ENCODE results near the gene MYH14. TPM values are rescaled to one million over a fixed set of nuclear protein-coding genes. Genes with fewer than 3 reads are reported as not detected.

MYH14 gene
- total and polyA plus RNA-seq, 2 of the 8 experiments (the other 6 are each of a cell fraction or from before 2014, with no cell fraction given): 17.3 to 28.6 TPM

DNA sequence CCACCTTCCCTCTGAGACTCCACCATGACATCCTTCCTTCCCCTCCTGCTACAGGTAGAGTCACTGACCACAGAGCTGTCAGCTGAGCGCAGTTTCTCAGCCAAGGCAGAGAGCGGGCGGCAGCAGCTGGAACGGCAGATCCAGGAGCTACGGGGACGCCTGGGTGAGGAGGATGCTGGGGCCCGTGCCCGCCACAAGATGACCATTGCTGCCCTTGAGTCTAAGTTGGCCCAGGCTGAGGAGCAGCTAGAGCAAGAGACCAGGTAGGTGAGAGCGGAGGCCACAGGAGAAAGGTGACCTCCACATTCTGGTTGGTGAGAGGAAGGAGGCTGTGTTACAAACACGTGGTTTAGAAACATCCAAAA is 98.2 kb downstream of the MYH14 start:
- DNase-seq (ENCODE audit: low read depth in 1 of 2, low spot score in 2 of 2) (no peak), FAIRE-seq (no peak)
- H4K91ac ChIP-seq (replicated peaks; ENCODE audit: insufficient read length, low read length): no peak overlapping the region
- no peak overlapping the region for H2BK120ac ChIP-seq (replicated peaks; ENCODE audit: low read depth, low read length)
- H3K18ac ChIP-seq (ENCODE audit: extremely low read depth, low read length): no peak overlapping the region
- no peak overlapping the region for H2BK12ac ChIP-seq (ENCODE audit: low read depth, low read length)
- peaks cover 0 to 13% (median 5%) of the 10 kb centered on the region in 4 experiments; a peak in 4 of 8 replicates for H3K36me3 ChIP-seq (ENCODE audit: control insufficient read depth in 2 of 4, insufficient read depth in 4 of 4, low read length in 3 of 4)
- H3K4ac ChIP-seq (replicated peaks; ENCODE audit: insufficient read length, low read depth, low read length): no peak overlapping the region
- H2BK15ac ChIP-seq (ENCODE audit: low read length): no peak overlapping the region
- no peak overlapping the region for H3K14ac ChIP-seq (ENCODE audit: insufficient read length)
- H3K79me1 ChIP-seq (ENCODE audit: low read depth, low read length): no peaks in the 10 kb centered on the region
- no peaks in the 10 kb centered on the region for H4K20me1 ChIP-seq (replicated peaks in 1 of 2; ENCODE audit: control insufficient read depth in 1 of 2, insufficient read depth in 2 of 2, low read length in 2 of 2)
- H3K4me3 ChIP-seq (ENCODE audit: extremely low read depth in 1 of 4, insufficient read depth in 2 of 4, low read depth in 3 of 4, low read length in 4 of 4): no peak overlapping the region
- no peak overlapping the region for H3K23ac ChIP-seq (ENCODE audit: insufficient read length)
- no peak overlapping the region for H2AK5ac ChIP-seq (ENCODE audit: low read depth, low read length)
- peaks cover 0 to under 1% of the 10 kb centered on the region in 2 experiments; a peak in 1 of 4 replicates for H3K9me3 ChIP-seq (ENCODE audit: insufficient read depth in 2 of 2, low read depth in 1 of 2, low read length in 1 of 2)
- ChIA-PET POLR2A (ENCODE audit: partially characterized antibody) (interaction anchor here (1.0 to 1.7 kb wide), 2 partner anchors 14 to 27 kb away, joined by 3 to 5 read pairs; partner anchors contain the start of gene KCNC3), CTCF (ENCODE audit: partially characterized antibody) (interaction anchor here (0.7 kb wide), 1 partner anchor 66 kb away, joined by 3 read pairs; no protein-coding TSS in a partner anchor)
- no peak overlapping the region for H2AFZ ChIP-seq (ENCODE audit: low read length)
- no peaks in the 10 kb centered on the region for H3K79me2 ChIP-seq (ENCODE audit: control insufficient read depth in 1 of 2, insufficient read depth in 2 of 2, low read length in 2 of 2)
- no peak overlapping the region for H4K8ac ChIP-seq (ENCODE audit: extremely low read depth, insufficient read depth, low read length)
- no peak overlapping the region for H3K56ac ChIP-seq (replicated peaks; ENCODE audit: insufficient read length, low read depth, low read length)
- no peaks in the 10 kb centered on the region for H3K4me1 ChIP-seq (replicated peaks in 1 of 4; ENCODE audit: control insufficient read depth in 3 of 4, insufficient read depth in 4 of 4, low read length in 3 of 4)
- no peak overlapping the region for H2BK20ac ChIP-seq (ENCODE audit: low read length)
- H3K23me2 ChIP-seq (ENCODE audit: low read depth, low read length): no peaks in the 10 kb centered on the region
- H4K5ac ChIP-seq (ENCODE audit: insufficient read length, low read depth, low read length): no peak overlapping the region
- H3K27ac ChIP-seq (ENCODE audit: low read depth, low read length): no peak overlapping the region
- 83% methylated on average over 10 of the region's 10 CpGs; no CpG with 5 or more reads in 1 of the 2 experiments for WGBS, 2 experiments (ENCODE audit: extremely low coverage in 1 of 2, insufficient coverage in 1 of 2, insufficient read length in 1 of 2, insufficient replicate concordance in 2 of 2, low coverage in 1 of 2, low lambda C conversion rate in 2 of 2, missing lambda C conversion rate in 1 of 2)
- H3K4me2 ChIP-seq (ENCODE audit: insufficient read depth in 1 of 2, low read depth in 2 of 2, low read length in 2 of 2): no peak overlapping the region
- H3K27me3 ChIP-seq (replicated peaks in 1 of 4; ENCODE audit: control insufficient read depth in 3 of 4, extremely low read depth in 1 of 4, insufficient read depth in 3 of 4, low read length in 3 of 4): no peaks in the 10 kb centered on the region; a peak in 1 of 7 replicates
- no peak overlapping the region for H2BK5ac ChIP-seq (ENCODE audit: low read depth, low read length)
- H3K9ac ChIP-seq (replicated peaks in 1 of 4; ENCODE audit: extremely low read depth in 1 of 4, low read depth in 3 of 4, low read length in 3 of 4): no peak overlapping the region
- TF ChIP-seq CREB1 (IDR thresholded peaks at IDR 0.05): no peak
- TF ChIP-seq CBX8 (IDR thresholded peaks at IDR 0.05; ENCODE audit: borderline replicate concordance, low read depth, low read length): no peak
- TF ChIP-seq SIX5 (IDR thresholded peaks at IDR 0.05; ENCODE audit: low read depth, low read length): no peak
- TF ChIP-seq TAF7 (optimal IDR thresholded peaks at IDR 0.05; ENCODE audit: borderline replicate concordance, low read depth, low read length): no peak
- no peak for TF ChIP-seq SIRT6 (IDR thresholded peaks at IDR 0.05; ENCODE audit: low read length)
- no peak for TF ChIP-seq ASH2L (IDR thresholded peaks at IDR 0.05; ENCODE audit: low read length)
- TF ChIP-seq EGR1 (IDR thresholded peaks at IDR 0.05; ENCODE audit: borderline replicate concordance, low read depth, low read length): no peak
- TF ChIP-seq FOSL1 (IDR thresholded peaks at IDR 0.05; ENCODE audit: insufficient read depth, low read depth, low read length): no peak
- TF ChIP-seq EZH2 (IDR thresholded peaks at IDR 0.05; ENCODE audit: low read depth, low read length, severe bottlenecking): no peak
- TF ChIP-seq RXRA (IDR thresholded peaks at IDR 0.05; ENCODE audit: insufficient read depth, low read depth, low read length): no peak
